ENCODE results near the gene DMXL1.

The DMXL1 gene

DNA sequence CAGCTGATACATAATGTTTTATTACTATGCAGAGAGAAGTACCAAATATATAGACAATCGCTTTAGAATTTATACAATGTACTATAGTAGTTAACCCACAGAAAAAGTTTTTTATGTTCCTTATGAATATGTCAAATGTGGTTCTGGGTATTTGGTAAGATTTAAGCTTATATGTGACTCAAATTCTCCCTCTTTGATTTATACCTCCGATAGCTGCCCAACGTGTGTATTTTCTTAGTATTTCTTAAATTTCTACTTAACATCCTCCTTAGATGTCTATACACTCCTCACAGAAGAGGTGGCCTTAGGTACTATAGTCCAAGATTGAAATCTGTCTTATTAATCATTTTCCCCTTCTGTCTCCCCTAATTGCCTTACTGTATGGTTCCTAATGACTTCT lies 146.3 kb downstream of the DMXL1 start:
- TF ChIP-seq, protein P1, sequence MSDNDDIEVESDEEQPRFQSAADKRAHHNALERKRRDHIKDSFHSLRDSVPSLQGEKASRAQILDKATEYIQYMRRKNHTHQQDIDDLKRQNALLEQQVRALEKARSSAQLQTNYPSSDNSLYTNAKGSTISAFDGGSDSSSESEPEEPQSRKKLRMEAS (IDR thresholded peaks at IDR 0.05) = no peak
- TF ChIP-seq TCF12 (IDR thresholded peaks at IDR 0.05; ENCODE audit: low read depth) (no peak), EGR1 (IDR thresholded peaks at IDR 0.05) (no peak), CEBPB (IDR thresholded peaks at IDR 0.05) (no peak), CREB1 (IDR thresholded peaks at IDR 0.05; ENCODE audit: low read depth) (no peak), NFIC (IDR thresholded peaks at IDR 0.05) (no peak), RAD21 (IDR thresholded peaks at IDR 0.05; ENCODE audit: low read depth) (no peak), ZBTB7A (IDR thresholded peaks at IDR 0.05; ENCODE audit: low read depth) (no peak), EP300 (IDR thresholded peaks at IDR 0.05; ENCODE audit: borderline replicate concordance) (no peak)
- TF ChIP-seq, protein P2, sequence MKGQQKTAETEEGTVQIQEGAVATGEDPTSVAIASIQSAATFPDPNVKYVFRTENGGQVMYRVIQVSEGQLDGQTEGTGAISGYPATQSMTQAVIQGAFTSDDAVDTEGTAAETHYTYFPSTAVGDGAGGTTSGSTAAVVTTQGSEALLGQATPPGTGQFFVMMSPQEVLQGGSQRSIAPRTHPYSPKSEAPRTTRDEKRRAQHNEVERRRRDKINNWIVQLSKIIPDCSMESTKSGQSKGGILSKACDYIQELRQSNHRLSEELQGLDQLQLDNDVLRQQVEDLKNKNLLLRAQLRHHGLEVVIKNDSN (IDR thresholded peaks at IDR 0.05) = no peak
- TF ChIP-seq, protein P3, sequence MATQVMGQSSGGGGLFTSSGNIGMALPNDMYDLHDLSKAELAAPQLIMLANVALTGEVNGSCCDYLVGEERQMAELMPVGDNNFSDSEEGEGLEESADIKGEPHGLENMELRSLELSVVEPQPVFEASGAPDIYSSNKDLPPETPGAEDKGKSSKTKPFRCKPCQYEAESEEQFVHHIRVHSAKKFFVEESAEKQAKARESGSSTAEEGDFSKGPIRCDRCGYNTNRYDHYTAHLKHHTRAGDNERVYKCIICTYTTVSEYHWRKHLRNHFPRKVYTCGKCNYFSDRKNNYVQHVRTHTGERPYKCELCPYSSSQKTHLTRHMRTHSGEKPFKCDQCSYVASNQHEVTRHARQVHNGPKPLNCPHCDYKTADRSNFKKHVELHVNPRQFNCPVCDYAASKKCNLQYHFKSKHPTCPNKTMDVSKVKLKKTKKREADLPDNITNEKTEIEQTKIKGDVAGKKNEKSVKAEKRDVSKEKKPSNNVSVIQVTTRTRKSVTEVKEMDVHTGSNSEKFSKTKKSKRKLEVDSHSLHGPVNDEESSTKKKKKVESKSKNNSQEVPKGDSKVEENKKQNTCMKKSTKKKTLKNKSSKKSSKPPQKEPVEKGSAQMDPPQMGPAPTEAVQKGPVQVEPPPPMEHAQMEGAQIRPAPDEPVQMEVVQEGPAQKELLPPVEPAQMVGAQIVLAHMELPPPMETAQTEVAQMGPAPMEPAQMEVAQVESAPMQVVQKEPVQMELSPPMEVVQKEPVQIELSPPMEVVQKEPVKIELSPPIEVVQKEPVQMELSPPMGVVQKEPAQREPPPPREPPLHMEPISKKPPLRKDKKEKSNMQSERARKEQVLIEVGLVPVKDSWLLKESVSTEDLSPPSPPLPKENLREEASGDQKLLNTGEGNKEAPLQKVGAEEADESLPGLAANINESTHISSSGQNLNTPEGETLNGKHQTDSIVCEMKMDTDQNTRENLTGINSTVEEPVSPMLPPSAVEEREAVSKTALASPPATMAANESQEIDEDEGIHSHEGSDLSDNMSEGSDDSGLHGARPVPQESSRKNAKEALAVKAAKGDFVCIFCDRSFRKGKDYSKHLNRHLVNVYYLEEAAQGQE (IDR thresholded peaks at IDR 0.05; ENCODE audit: low read depth) = no peak

GRCh38 chr5:119218830-119219782 lies 148.2 kb downstream of the DMXL1 start:
- TF ChIP-seq TEAD4 (IDR thresholded peaks at IDR 0.05) (no peak), NFIC (IDR thresholded peaks at IDR 0.05) (no peak)

DNA sequence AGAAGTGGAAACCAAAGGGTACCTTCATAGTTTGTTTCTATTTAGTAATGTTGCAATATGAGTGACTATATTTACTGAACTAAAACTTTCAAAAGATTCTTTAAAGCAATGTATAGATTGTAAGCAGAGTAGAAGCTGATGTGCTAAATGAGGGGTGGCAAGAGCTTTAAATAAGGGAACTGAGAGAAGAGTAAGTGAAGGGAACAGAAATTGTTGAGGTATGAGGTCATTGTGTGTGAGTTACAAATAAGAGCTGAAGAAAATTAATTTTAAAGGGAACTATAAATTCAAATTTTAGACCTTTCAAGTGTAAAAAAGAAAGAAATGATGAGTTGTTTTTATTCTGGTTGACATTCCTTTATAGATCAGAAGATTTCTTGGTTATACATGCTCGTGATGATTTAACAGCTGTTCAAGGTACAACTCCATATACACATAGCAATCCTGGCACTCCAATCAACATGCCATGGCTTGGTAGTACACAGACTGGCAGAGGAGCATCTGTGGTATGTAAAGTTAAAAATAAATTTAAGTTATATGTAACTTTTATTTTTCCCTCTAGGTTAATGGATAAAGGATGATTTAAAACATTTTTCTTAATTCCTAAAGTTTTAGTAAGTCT lies 149.8 kb downstream of the DMXL1 start:
- TF ChIP-seq EGR1 (IDR thresholded peaks at IDR 0.05) (no peak), TEAD4 (IDR thresholded peaks at IDR 0.05) (no peak), NFIC (IDR thresholded peaks at IDR 0.05) (no peak), TCF12 (IDR thresholded peaks at IDR 0.05; ENCODE audit: low read depth) (no peak), RAD21 (IDR thresholded peaks at IDR 0.05; ENCODE audit: low read depth) (no peak), CREB1 (IDR thresholded peaks at IDR 0.05; ENCODE audit: low read depth) (no peak), TAF1 (IDR thresholded peaks at IDR 0.05; ENCODE audit: low read depth) (no peak), FOXM1 (IDR thresholded peaks at IDR 0.05; ENCODE audit: borderline replicate concordance, low read depth) (no peak), CEBPB (IDR thresholded peaks at IDR 0.05) (no peak), YY1 (IDR thresholded peaks at IDR 0.05; ENCODE audit: low read depth) (no peak), ZBTB7A (IDR thresholded peaks at IDR 0.05; ENCODE audit: low read depth) (no peak), EP300 (IDR thresholded peaks at IDR 0.05; ENCODE audit: borderline replicate concordance) (no peak)
- TF ChIP-seq, protein P3 (IDR thresholded peaks at IDR 0.05; ENCODE audit: low read depth) = no peak
- TF ChIP-seq, protein P1 (IDR thresholded peaks at IDR 0.05) = no peak
- TF ChIP-seq, protein P2 (IDR thresholded peaks at IDR 0.05) = no peak

DNA sequence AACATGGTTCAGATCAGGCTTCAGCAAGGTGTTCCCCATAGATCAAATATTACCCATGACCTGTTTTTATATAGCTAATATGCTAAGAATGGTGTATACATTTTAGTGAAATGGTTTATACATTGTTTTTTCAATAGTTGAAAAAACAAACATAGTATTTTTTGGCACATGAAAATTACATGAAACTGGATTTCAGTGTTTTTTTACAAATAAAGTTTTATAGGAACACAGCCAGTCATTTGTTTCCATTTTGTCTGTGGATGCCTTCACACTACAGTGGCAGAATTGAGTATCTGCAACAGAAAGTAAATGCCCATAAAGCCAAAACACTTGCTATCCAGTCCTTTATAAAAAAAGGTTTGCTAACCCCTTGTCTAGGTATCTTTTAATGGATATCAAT lies 150.4 kb downstream of the DMXL1 start:
- TF ChIP-seq, protein P2 (IDR thresholded peaks at IDR 0.05) = no peak
- TF ChIP-seq TEAD4 (IDR thresholded peaks at IDR 0.05) = no peak

- TF ChIP-seq, protein P2 (IDR thresholded peaks at IDR 0.05) = no peak
- TF ChIP-seq, protein P1 (IDR thresholded peaks at IDR 0.05) = no peak
- TF ChIP-seq YY1 (IDR thresholded peaks at IDR 0.05; ENCODE audit: low read depth) (no peak), FOXM1 (IDR thresholded peaks at IDR 0.05; ENCODE audit: borderline replicate concordance, low read depth) (no peak), RAD21 (IDR thresholded peaks at IDR 0.05; ENCODE audit: low read depth) (no peak), EP300 (IDR thresholded peaks at IDR 0.05; ENCODE audit: borderline replicate concordance) (no peak), TAF1 (IDR thresholded peaks at IDR 0.05; ENCODE audit: low read depth) (no peak), CEBPB (IDR thresholded peaks at IDR 0.05) (no peak)
Measured at GRCh38 chr5:119229950-119230349, 159.1 kb downstream of the DMXL1 start.

All from Ishikawa (cell line).